ENCODE results near the gene HIP1R.

GRCh38 chr12:122858171-122858570 lies 22.9 kb downstream of the HIP1R start:
- TF ChIP-seq POLR2A (IDR thresholded peaks at IDR 0.05) = no peak
- TF ChIP-seq CTCF (IDR thresholded peaks at IDR 0.05) = no peak

Data from esophagus squamous epithelium (tissue), 4 donors.